Measurements from ENCODE around the gene HIPK3.

- TF ChIP-seq GATA2 (IDR thresholded peaks at IDR 0.05; ENCODE audit: low read depth, low read length) = no peak
- TF ChIP-seq GATA3 (IDR thresholded peaks at IDR 0.05; ENCODE audit: low read depth, low read length) = no peak
These were observed 12.6 kb downstream of the HIPK3 start for GRCh38 chr11:33269822-33270221.

Measured in SH-SY5Y (cell line).